Suprapubic skin (tissue), 4 donors: ENCODE data around the gene MAP3K13.

Experiments
- CTCF ChIP-seq, 2 donors: fragments of 200-600 bp in 1 of 2; fragments of 450-650 bp in 1 of 2; sonication (generic) in 1 of 2; IDR thresholded peaks; one replicate each; pipeline ENCODE4 v1.5.1; 2016 to 2019; ENCODE audit warnings: antibody characterized with exemption in 2 of 2, mild to moderate bottlenecking in 1 of 2, moderate library complexity in 1 of 2
- EP300 ChIP-seq: sonication (generic); formaldehyde crosslinking; IDR thresholded peaks from one replicate; pipeline ENCODE4 v1.6.1; 2017; ENCODE audit warnings: antibody characterized with exemption
- POLR2A ChIP-seq, 2 donors: fragments of 450-650 bp; IDR thresholded peaks; one replicate each; pipeline ENCODE4 v1.6.1; 2017; ENCODE audit warnings: antibody characterized with exemption in 2 of 2, mild to moderate bottlenecking in 2 of 2, moderate library complexity in 2 of 2
- POLR2AphosphoS5 ChIP-seq, 3 donors: sonication (generic); formaldehyde crosslinking; IDR thresholded peaks; one replicate each; pipeline ENCODE4 v1.6.1; 2017; ENCODE audit warnings: antibody characterized with exemption in 3 of 3

GRCh38 chr3:185339945-185340344 is 23.0 kb upstream of the MAP3K13 start:
- TF ChIP-seq POLR2A (IDR thresholded peaks at IDR 0.05) (no peak), CTCF (IDR thresholded peaks at IDR 0.05) (no peak), EP300 (no peak), POLR2AphosphoS5 (IDR thresholded peaks at IDR 0.05) (no peak)
